HepG2 (cell line): ENCODE data around the gene TDRD3. TPM values are rescaled to one million over a fixed set of nuclear protein-coding genes. Genes with fewer than 3 reads are reported as not detected.
A peak's percentile ranks its signal among the peaks of the same experiment; 100 is the strongest.

ENCODE experiments used
- ATAC-seq: fragments of 200-7000 bp; cut with Tn5 transposase; 3 replicates; pipeline ENCODE4 v1.9.1; 2020; ENCODE audit warnings: mild to moderate bottlenecking, moderate library complexity
- BruUV-seq: library from RNA; stranded (reverse); fragments of 400-500 nt; replicated peaks from 2 replicates; lab custom pipeline; 2021; lab: Mats Ljungman, UMichigan
- CTCF ChIA-PET: fragments of 300-600 bp; formaldehyde crosslinking; extraction: SDS; loops from one replicate; lab custom pipeline; 2021; ENCODE audit warnings: low total read pairs, inconsistent platforms, low intra/inter-chr PET ratio; lab: Yijun Ruan, JAX
- POLR2A ChIA-PET: fragments of 350-600 bp; sonication (Branson Sonifier 250); formaldehyde crosslinking; loops from one replicate; lab custom pipeline; 2020; ENCODE audit warnings: antibody characterized with exemption, inconsistent platforms; lab: Yijun Ruan, JAX
- DNase-seq: peaks from one replicate; pipeline ENCODE4 v3.0.0-alpha.2; 2015; ENCODE audit warnings: low spot score
- FAIRE-seq: peaks from 3 replicates; lab custom pipeline; 2011; peaks lifted over from hg19 to GRCh38; lab: Jason Lieb, UNC
- H2AFZ ChIP-seq: one replicate; pipeline ENCODE4 v1.6.1; 2011; ENCODE audit warnings: low read length, inconsistent platforms
- H3K27ac ChIP-seq: fragments of 300-600 bp; 3 replicates; pipeline ENCODE4 v1.8.0; 2011; ENCODE audit warnings: mixed run types, mild to moderate bottlenecking, mixed read lengths, low read length, inconsistent platforms; ENCODE audit not compliant: insufficient read depth; ENCODE audit errors: extremely low read length
- H3K27me3 ChIP-seq, 2 experiments: fragments of 200-600 bp in 1 of 2; 2 replicates in 1 of 2; 3 replicates in 1 of 2; pipeline versions ENCODE4 v1.6.0 to v1.8.0; 2011; ENCODE audit warnings: low read length in 2 of 2, mild to moderate bottlenecking in 2 of 2, moderate library complexity in 2 of 2, inconsistent platforms in 1 of 2; ENCODE audit not compliant: insufficient read depth in 2 of 2, control insufficient read depth in 1 of 2
- H3K36me3 ChIP-seq, 2 experiments: fragments of 200-600 bp in 1 of 2; replicated peaks in 1 of 2; 2 replicates in 1 of 2; 3 replicates in 1 of 2; pipeline versions ENCODE4 v1.5.1 to v1.8.0; 2011; ENCODE audit warnings: low read length in 2 of 2, inconsistent platforms in 1 of 2; ENCODE audit not compliant: insufficient read depth in 2 of 2, control insufficient read depth in 1 of 2
- H3K4me1 ChIP-seq: 2 replicates; pipeline ENCODE4 v1.5.1; 2012; ENCODE audit warnings: low read length, inconsistent platforms; ENCODE audit not compliant: insufficient read depth
- H3K4me2 ChIP-seq: 2 replicates; pipeline ENCODE4 v1.6.0; 2011; ENCODE audit warnings: low read depth, low read length, inconsistent platforms
- H3K4me3 ChIP-seq, 3 experiments: fragments of 200-600 bp in 1 of 3; sonication (generic), shearing (Covaris generic) in 1 of 3; replicated peaks in 1 of 3; 2 replicates each; pipeline ENCODE4 v1.5.1; 2011 to 2016; ENCODE audit warnings: low read length in 3 of 3, inconsistent platforms in 2 of 3, low read depth in 2 of 3, mild to moderate bottlenecking in 2 of 3, control low read depth in 1 of 3, mixed read lengths in 1 of 3; ENCODE audit not compliant: insufficient read depth in 1 of 3
- H3K79me2 ChIP-seq: one replicate; pipeline ENCODE4 v1.6.1; 2011; ENCODE audit warnings: low read length, inconsistent platforms; ENCODE audit not compliant: insufficient read depth
- H3K9ac ChIP-seq: 2 replicates; pipeline ENCODE4 v1.6.0; 2011; ENCODE audit warnings: mild to moderate bottlenecking, low read depth, low read length, inconsistent platforms; ENCODE audit not compliant: insufficient read depth
- H3K9me3 ChIP-seq: 2 replicates; pipeline ENCODE4 v1.5.1; 2012; ENCODE audit warnings: mild to moderate bottlenecking, low read length
- H4K20me1 ChIP-seq: 2 replicates; pipeline ENCODE4 v1.6.0; 2011; ENCODE audit warnings: inconsistent platforms, mild to moderate bottlenecking, low read length, moderate library complexity; ENCODE audit not compliant: insufficient read depth
- EP300 ChIP-seq, 3 experiments: sonication (generic) in 1 of 3; formaldehyde crosslinking in 1 of 3; IDR thresholded peaks; 2 replicates each; pipeline versions ENCODE4 v1.5.1 to v1.6.1; 2011 to 2020; ENCODE audit warnings: low read depth in 2 of 3, low read length in 2 of 3, borderline replicate concordance in 1 of 3, improper control_type of control experiment in 1 of 3, mild to moderate bottlenecking in 1 of 3, missing genetic modification reagents in 1 of 3, moderate library complexity in 1 of 3
- GATAD2A ChIP-seq: IDR thresholded peaks from 2 replicates; pipeline ENCODE4 v1.6.1; 2016
- HOXA5 ChIP-seq: sonication (generic); formaldehyde crosslinking; IDR thresholded peaks from 2 replicates; pipeline ENCODE4 v1.4.0; 2020; ENCODE audit warnings: missing genetic modification reagents
- KAT8 ChIP-seq: IDR thresholded peaks from 2 replicates; pipeline ENCODE4 v1.6.1; 2016; ENCODE audit warnings: missing genetic modification reagents, missing compliant biosample characterization
- MAFK ChIP-seq, 2 experiments: IDR thresholded peaks in 1 of 2; conservative IDR thresholded peaks in 1 of 2; 2 replicates each; pipeline ENCODE4 v1.6.1; 2011; ENCODE audit warnings: improper control_type of control experiment in 2 of 2, low read length in 2 of 2
- MIXL1 ChIP-seq: IDR thresholded peaks from 2 replicates; pipeline ENCODE4 v1.6.1; 2016
- NCOA2 ChIP-seq: sonication (generic); formaldehyde crosslinking; IDR thresholded peaks from 2 replicates; pipeline ENCODE4 v1.8.0; 2022; ENCODE audit warnings: inconsistent platforms
- RFX5 ChIP-seq: IDR thresholded peaks from 2 replicates; pipeline ENCODE4 v1.6.1; 2011; ENCODE audit warnings: low read depth, low read length, improper control_type of control experiment
- SIN3A ChIP-seq: IDR thresholded peaks from 2 replicates; pipeline ENCODE4 v1.6.1; 2011; ENCODE audit warnings: low read depth, mild to moderate bottlenecking, control low read depth, low read length, borderline replicate concordance
- TAF1 ChIP-seq: sonication (generic); formaldehyde crosslinking; IDR thresholded peaks from 2 replicates; pipeline ENCODE4 v1.4.0; 2020; ENCODE audit warnings: missing genetic modification reagents
- XRCC5 ChIP-seq: fragments of 200-400 bp; formaldehyde crosslinking; optimal IDR thresholded peaks from 2 replicates; pipeline ENCODE3; 2017; ENCODE audit warnings: mild to moderate bottlenecking, low read length
- ZMYM3 ChIP-seq: sonication (generic); formaldehyde crosslinking; IDR thresholded peaks from 2 replicates; pipeline ENCODE4 v1.5.1; 2020; ENCODE audit warnings: mild to moderate bottlenecking, missing genetic modification reagents
- ZNF430 ChIP-seq: sonication (generic); formaldehyde crosslinking; IDR thresholded peaks from 2 replicates; pipeline ENCODE4 v1.9.0; 2021; ENCODE audit warnings: mild to moderate bottlenecking, missing genetic modification reagents
- WGBS: methylation state at CpG from one replicate; pipeline ENCODE4 v1.1.6; 2017; ENCODE audit warnings: low lambda C conversion rate; 5-methylcytosine and 5-hydroxymethylcytosine counted together
- in situ Hi-C: cut with HindIII; loops from 2 replicates; pipeline ENCODE4 v1.10.0; 2017; ENCODE audit warnings: low pct_unique_long_range_greater_than_20kb; ENCODE audit not compliant: extremely low pct_ligation_motif_present
- intact Hi-C: fragments of 100-400 bp; cut with micrococcal nuclease; formaldehyde crosslinking; loops from one replicate; pipeline ENCODE4 v1.10.0; 2022; ENCODE audit not compliant: unreplicated experiment
- polyA plus RNA-seq, 8 experiments: library from polyadenylated mRNA; depleted of rRNA in 3 of 8; stranded (reverse) in 7 of 8; unstranded in 1 of 8; fragments of >200 nt; fragmentation: Illumina TruSeq in 4 of 8; extraction: Trizol in 4 of 8; gene quantifications; 2 replicates each; pipeline versions ENCODE4 v1.2.1 to v1.2.3, GENCODE V29; 2011 to 2016; ENCODE audit warnings: low read depth in 4 of 8, missing spikeins in 1 of 8, mixed read lengths in 1 of 8; ENCODE audit not compliant: insufficient read depth in 1 of 8
- total RNA-seq, 5 experiments: library from RNA; depleted of rRNA; stranded (reverse); fragments of >200 nt; fragmentation: Illumina TruSeq; extraction: Trizol; gene quantifications; 2 replicates each; pipeline ENCODE4 v1.2.3, GENCODE V29; 2016; ENCODE audit warnings: low read depth in 1 of 5

Gene TDRD3
- total and polyA plus RNA-seq, 2 of the 13 experiments (the other 11 are each of a cell fraction or from before 2014, with no cell fraction given) = 4.7 to 11.8 TPM

GRCh38 chr13:60572003-60572798 is 175.2 kb downstream of the TDRD3 start (continued):
- TF ChIP-seq MAFK (conservative IDR thresholded peaks at IDR 0.05 in 1 of 2, IDR thresholded peaks at IDR 0.05 in 1 of 2; ENCODE audit: low read length in 2 of 2) = peak; percentile 87 to 91
- peak in 1 of 2 experiments; percentile 59; a peak in 2 of 4 replicates for TF ChIP-seq EP300 (IDR thresholded peaks at IDR 0.05; ENCODE audit: low read depth in 2 of 2, low read length in 2 of 2)
- TF ChIP-seq EP300 (CRISPR knock-in tag; IDR thresholded peaks at IDR 0.05; ENCODE audit: borderline replicate concordance) = peak; percentile 24; the same call in 1 of the 2 replicates
- TF ChIP-seq GATAD2A (CRISPR knock-in tag) = peak; percentile 52; the same call in 1 of the 2 replicates
- TF ChIP-seq ZNF430 (CRISPR knock-in tag) = no peak
- TF ChIP-seq NCOA2 = peak; percentile 44; the same call in 1 of the 2 replicates
- TF ChIP-seq KAT8 (CRISPR knock-in tag) = 0 out of 2 replicates have a peak, but pooled peaks have one; percentile 19

- intact Hi-C loops (no loop called here), in situ Hi-C loops (no loop called here)
- no peak overlapping the region for H3K9ac ChIP-seq
- ChIA-PET POLR2A (interaction anchor here (1.1 kb wide), 1 partner anchor 8 kb away, joined by 3 read pairs; no protein-coding TSS in a partner anchor), CTCF (no interaction called here)
- no peak overlapping the region for H2AFZ ChIP-seq
- peaks cover 17% of the 10 kb centered on the region for H3K4me1 ChIP-seq
- DNase-seq (no peak), FAIRE-seq (no peak), ATAC-seq (peak; percentile 25; the same call in 2 of the 3 replicates)
- H3K4me2 ChIP-seq = no peak overlapping the region
- BruUV-seq = no TSS peak
- no peaks in the 10 kb centered on the region for H3K36me3 ChIP-seq
- H4K20me1 ChIP-seq = no peaks in the 10 kb centered on the region
- peak overlapping the region; percentile 25 for H3K27ac ChIP-seq
- H3K9me3 ChIP-seq = no peaks in the 10 kb centered on the region
- TF ChIP-seq SIN3A (no peak), RFX5 (no peak), TAF1 (CRISPR knock-in tag) (no peak), ZMYM3 (CRISPR knock-in tag) (no peak), HOXA5 (CRISPR knock-in tag) (no peak), XRCC5 (no peak), MIXL1 (CRISPR knock-in tag) (no peak)
- 95% methylated on average over 8 of the region's 8 CpGs for WGBS
- H3K4me3 ChIP-seq = no peak overlapping the region
- H3K79me2 ChIP-seq = no peaks in the 10 kb centered on the region
- no peaks in the 10 kb centered on the region for H3K27me3 ChIP-seq
Measured at GRCh38 chr13:60572855-60573254, 175.8 kb downstream of the TDRD3 start.
